Hepatocyte (in vitro differentiated cells): ENCODE measurements around the gene FNDC3B. TPM values are rescaled to one million over a fixed set of nuclear protein-coding genes. Genes with fewer than 3 reads are reported as not detected.

Source experiments
- DNase-seq: peaks from one replicate; pipeline ENCODE4 v3.0.0-alpha.2; 2016; ENCODE audit warnings: low spot score
- H2AFZ ChIP-seq: fragments of 200-600 bp; sonication (generic); 2 replicates; pipeline ENCODE4 v1.6.0; 2016; ENCODE audit warnings: antibody characterized with exemption, mild to moderate bottlenecking
- H3K27ac ChIP-seq: fragments of 200-600 bp; sonication (generic); 2 replicates; pipeline ENCODE4 v1.5.1; 2016; ENCODE audit warnings: mild to moderate bottlenecking
- H3K27me3 ChIP-seq: fragments of 200-600 bp; sonication (generic); 2 replicates; pipeline ENCODE4 v1.6.1; 2016
- H3K36me3 ChIP-seq: fragments of 200-600 bp; sonication (generic); replicated peaks from 2 replicates; pipeline ENCODE4 v1.5.1; 2016; ENCODE audit warnings: low read depth; ENCODE audit not compliant: insufficient read depth
- H3K4me1 ChIP-seq: fragments of 200-600 bp; sonication (generic); 2 replicates; pipeline ENCODE4 v1.5.1; 2016; ENCODE audit warnings: mild to moderate bottlenecking, moderate library complexity; ENCODE audit not compliant: insufficient read depth
- H3K4me2 ChIP-seq: fragments of 200-600 bp; sonication (generic); 2 replicates; pipeline ENCODE4 v1.6.0; 2016
- H3K4me3 ChIP-seq: fragments of 200-600 bp; sonication (generic); 2 replicates; pipeline ENCODE4 v1.5.1; 2016; ENCODE audit warnings: mild to moderate bottlenecking
- H3K79me2 ChIP-seq: fragments of 200-600 bp; sonication (generic); 2 replicates; pipeline ENCODE4 v1.6.0; 2017; ENCODE audit warnings: mild to moderate bottlenecking
- H3K9me2 ChIP-seq: fragments of 200-600 bp; sonication (generic); replicated peaks from 2 replicates; pipeline ENCODE4 v1.6.0; 2017; ENCODE audit warnings: mild to moderate bottlenecking; ENCODE audit not compliant: insufficient read depth
- H3K9me3 ChIP-seq: fragments of 200-600 bp; sonication (generic); 2 replicates; pipeline ENCODE4 v1.5.1; 2016; ENCODE audit warnings: low read depth, mild to moderate bottlenecking
- H4K20me1 ChIP-seq: fragments of 200-600 bp; sonication (generic); 2 replicates; pipeline ENCODE4 v1.6.0; 2016; ENCODE audit warnings: mild to moderate bottlenecking; ENCODE audit not compliant: insufficient read depth, poor library complexity, severe bottlenecking
- CTCF ChIP-seq: fragments of 200-600 bp; sonication (generic); IDR thresholded peaks from 2 replicates; pipeline ENCODE4 v1.5.1; 2016; ENCODE audit warnings: antibody characterized with exemption, mild to moderate bottlenecking; ENCODE audit not compliant: poor library complexity
- EZH2 ChIP-seq: fragments of 200-600 bp; sonication (generic); IDR thresholded peaks from 2 replicates; pipeline ENCODE4 v1.6.1; 2016; ENCODE audit warnings: antibody characterized with exemption, mild to moderate bottlenecking, borderline replicate concordance
- EZH2phosphoT487 ChIP-seq: fragments of 200-600 bp; sonication (generic); IDR thresholded peaks from one replicate; pipeline ENCODE4 v1.6.1; 2018; ENCODE audit warnings: antibody characterized with exemption, mild to moderate bottlenecking, low read depth, moderate library complexity; ENCODE audit not compliant: unreplicated experiment, severe bottlenecking
- WGBS: methylation state at CpG from one replicate; pipeline ENCODE4 v1.1.6; 2016; ENCODE audit warnings: low lambda C conversion rate; ENCODE audit errors: missing lambda C conversion rate; 5-methylcytosine and 5-hydroxymethylcytosine counted together
- polyA plus RNA-seq: library from polyadenylated mRNA; unstranded; fragments of >200 nt; fragmentation: Nextera tagmentation; extraction: Ambion mirVana; gene quantifications from 2 replicates; pipeline ENCODE4 v1.2.1, GENCODE V29; 2016
- total RNA-seq: library from RNA; depleted of rRNA; stranded (reverse); fragments of >200 nt; gene quantifications from 2 replicates; pipeline ENCODE4 v1.2.3, GENCODE V29; 2014

FNDC3B gene
- total and polyA plus RNA-seq, 2 experiments from 2014 or later, result 61.2 to 113 TPM

DNA sequence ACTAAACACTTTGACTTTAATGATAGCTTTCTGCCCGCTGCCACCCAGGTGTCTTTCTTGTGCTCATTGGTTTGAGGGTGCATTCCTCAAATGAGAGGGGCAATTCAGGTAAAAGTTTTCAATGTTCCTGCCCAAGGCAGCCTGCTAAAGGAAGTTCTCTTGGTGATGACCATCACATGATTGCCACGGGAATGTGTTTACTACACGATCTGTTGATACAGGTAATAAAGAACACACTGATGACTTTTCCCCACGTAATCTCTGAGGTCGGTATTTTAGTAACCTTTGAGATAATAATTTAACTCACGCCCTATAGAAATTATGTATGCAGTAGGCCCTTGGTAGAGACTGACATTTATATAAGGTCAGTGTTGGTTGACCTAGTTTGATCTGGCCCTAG, 39.3 kb downstream of the FNDC3B start:
- H4K20me1 ChIP-seq, result peaks cover 19% of the 10 kb centered on the region
- H3K4me2 ChIP-seq, result no peak overlapping the region
- no peak overlapping the region for H3K4me3 ChIP-seq
- no peak overlapping the region for H2AFZ ChIP-seq
- no peak for DNase-seq
- peaks cover 17% of the 10 kb centered on the region for H3K4me1 ChIP-seq
- WGBS, result 75% methylated on average over 6 of the region's 6 CpGs
- H3K27ac ChIP-seq, result peak overlapping the region; percentile 18
- no peaks in the 10 kb centered on the region for H3K9me3 ChIP-seq
- no peaks in the 10 kb centered on the region for H3K27me3 ChIP-seq
- no peak for TF ChIP-seq EZH2
- H3K36me3 ChIP-seq, result no peaks in the 10 kb centered on the region
- H3K9me2 ChIP-seq, result no peaks in the 10 kb centered on the region
- H3K79me2 ChIP-seq, result peaks cover 96% of the 10 kb centered on the region

DNA sequence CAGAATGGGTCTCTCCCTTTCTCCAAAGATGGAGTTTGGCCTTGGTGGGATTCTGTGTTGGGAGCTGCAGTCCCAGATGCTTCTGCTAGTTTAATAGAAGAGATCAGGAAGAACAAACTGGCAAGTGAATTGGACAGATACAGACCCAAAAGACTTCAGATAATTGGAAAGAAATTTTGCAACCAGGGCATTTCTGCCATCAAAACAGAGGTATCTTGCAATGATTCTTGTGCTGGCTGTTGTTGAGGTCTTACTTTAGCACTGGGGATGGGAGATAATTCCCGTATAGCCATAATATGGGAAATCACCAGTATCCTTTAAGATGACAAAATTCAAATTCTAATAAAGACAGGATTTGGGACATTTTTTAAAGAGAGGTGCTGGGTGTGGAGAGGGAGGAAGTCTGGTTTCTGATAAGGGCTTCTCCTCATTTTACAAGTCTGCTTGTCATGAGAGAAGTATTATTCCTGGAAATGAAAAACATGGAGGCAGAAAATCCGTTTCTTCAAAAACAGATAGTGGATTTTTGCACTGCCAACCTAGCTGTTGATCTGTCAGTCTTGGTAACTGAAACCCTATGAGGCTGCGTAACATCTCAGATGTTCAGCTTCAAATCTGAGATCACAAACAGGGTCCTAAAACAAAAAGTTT, 40.1 kb downstream of the FNDC3B start:
- Histone ChIP-seq H3K36me3 (no peaks in the 10 kb centered on the region), H3K4me3 (no peak overlapping the region), H3K9me3 (no peaks in the 10 kb centered on the region), H3K27me3 (no peaks in the 10 kb centered on the region), H2AFZ (no peak overlapping the region), H3K9me2 (no peaks in the 10 kb centered on the region), H4K20me1 (peaks cover 11% of the 10 kb centered on the region), H3K27ac (peak overlapping the region; percentile 6), H3K4me2 (no peak overlapping the region), H3K79me2 (peaks cover 94% of the 10 kb centered on the region), H3K4me1 (peaks cover 10% of the 10 kb centered on the region)
- TF ChIP-seq EZH2, result no peak
- TF ChIP-seq EZH2phosphoT487, result no peak
- TF ChIP-seq CTCF, result no peak
- WGBS, result 84% methylated on average over 3 of the region's 3 CpGs
- DNase-seq, result no peak

DNA sequence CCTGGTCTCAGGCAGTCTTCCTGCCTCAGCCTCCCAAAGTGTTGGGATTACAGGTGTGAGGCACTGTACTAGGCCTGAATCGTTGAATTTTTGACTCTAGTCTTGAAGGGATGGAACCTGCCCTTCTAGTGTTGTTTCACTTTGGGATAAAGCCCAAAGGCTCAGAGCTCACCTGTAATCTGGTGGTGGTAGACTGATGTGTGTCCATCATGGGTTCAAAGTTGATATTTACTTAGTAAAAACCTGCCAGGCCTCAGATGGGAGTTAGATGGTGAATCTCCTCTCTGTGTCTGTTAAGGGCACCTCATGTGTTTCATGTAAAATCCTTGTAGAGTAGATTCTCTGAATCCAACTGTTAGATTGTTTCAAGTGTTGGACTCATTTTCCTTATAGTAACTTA, 41.1 kb downstream of the FNDC3B start:
- Histone ChIP-seq H3K4me3 (no peak overlapping the region), H2AFZ (no peak overlapping the region), H4K20me1 (peaks cover 6% of the 10 kb centered on the region), H3K36me3 (no peaks in the 10 kb centered on the region), H3K27me3 (no peaks in the 10 kb centered on the region), H3K27ac (no peak overlapping the region), H3K9me2 (no peaks in the 10 kb centered on the region), H3K4me1 (peaks cover 12% of the 10 kb centered on the region), H3K9me3 (no peaks in the 10 kb centered on the region), H3K79me2 (peaks cover 94% of the 10 kb centered on the region), H3K4me2 (no peak overlapping the region)
- DNase-seq, result no peak
- TF ChIP-seq EZH2phosphoT487 (no peak), EZH2 (no peak), CTCF (no peak)
- 94% methylated on average over 1 of the region's 1 CpG for WGBS

DNA sequence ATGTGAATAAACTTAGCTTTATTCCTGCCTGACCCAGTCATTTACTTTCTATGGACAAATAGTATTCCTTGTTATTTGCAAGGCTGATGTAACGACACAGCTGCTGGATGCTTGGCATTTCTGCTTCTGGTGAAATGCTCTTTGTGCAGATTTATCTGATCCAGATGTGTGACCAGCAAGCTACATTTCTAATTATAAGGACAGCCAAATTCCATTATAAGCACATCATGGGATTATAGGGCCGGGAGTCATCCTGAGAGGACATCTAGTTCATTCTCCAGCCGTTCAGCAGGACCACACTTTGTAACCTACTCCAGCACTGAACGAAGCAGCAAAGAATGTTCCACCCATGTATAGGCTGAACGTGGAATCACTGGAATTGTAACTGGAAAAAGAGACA, 42.9 kb downstream of the FNDC3B start:
- no peaks in the 10 kb centered on the region for H3K9me2 ChIP-seq
- TF ChIP-seq EZH2, result no peak
- no peak for TF ChIP-seq CTCF
- no peak for TF ChIP-seq EZH2phosphoT487
- peak; percentile 62 for DNase-seq
- H3K79me2 ChIP-seq, result peaks cover 94% of the 10 kb centered on the region
- H3K36me3 ChIP-seq, result no peaks in the 10 kb centered on the region
- WGBS, result 37% methylated on average over 5 of the region's 5 CpGs
- no peaks in the 10 kb centered on the region for H3K27me3 ChIP-seq
- no peak overlapping the region for H3K4me3 ChIP-seq
- peaks cover 19% of the 10 kb centered on the region for H3K4me1 ChIP-seq
- peak overlapping the region; percentile 76 for H3K27ac ChIP-seq
- no peak overlapping the region for H2AFZ ChIP-seq
- H4K20me1 ChIP-seq, result no peaks in the 10 kb centered on the region
- no peaks in the 10 kb centered on the region for H3K9me3 ChIP-seq
- H3K4me2 ChIP-seq, result peak overlapping the region; percentile 10
